GM23338 (cell line): Measurements from ENCODE around the gene STK38. TPM values are rescaled to one million over a fixed set of nuclear protein-coding genes. Genes with fewer than 3 reads are reported as not detected.
A peak's percentile ranks its signal among the peaks of the same experiment; 100 is the strongest.

ENCODE experiments used
- ATAC-seq: fragments of 200-7000 bp; cut with Tn5 transposase; 3 replicates; pipeline ENCODE4 v1.9.1; 2020
- DNase-seq: peaks from one replicate; pipeline ENCODE4 v3.0.0-alpha.2; 2015; ENCODE audit warnings: low spot score
- H2AFZ ChIP-seq: fragments of 200-600 bp; sonication (generic); 2 replicates; pipeline ENCODE4 v1.8.0; 2016; ENCODE audit warnings: antibody characterized with exemption, mild to moderate bottlenecking, moderate library complexity
- H3F3A ChIP-seq: fragments of 200-600 bp; sonication (generic); replicated peaks from 2 replicates; pipeline ENCODE4 v1.8.0; 2017; ENCODE audit warnings: antibody characterized with exemption, mixed run types, low read depth
- H3K27ac ChIP-seq: fragments of 200-600 bp; sonication (generic); 2 replicates; pipeline ENCODE4 v1.6.1; 2016; ENCODE audit warnings: low read depth
- H3K27me3 ChIP-seq: fragments of 200-600 bp; sonication (generic); 2 replicates; pipeline ENCODE4 v1.8.0; 2016; ENCODE audit warnings: mild to moderate bottlenecking, mixed run types, moderate library complexity; ENCODE audit not compliant: insufficient read depth
- H3K36me3 ChIP-seq: fragments of 200-600 bp; sonication (generic); 2 replicates; pipeline ENCODE4 v1.8.0; 2016; ENCODE audit warnings: mild to moderate bottlenecking; ENCODE audit not compliant: insufficient read depth
- H3K4me1 ChIP-seq: fragments of 200-600 bp; sonication (generic); 2 replicates; pipeline ENCODE4 v1.8.0; 2016; ENCODE audit warnings: mild to moderate bottlenecking, moderate library complexity; ENCODE audit not compliant: insufficient read depth
- H3K4me2 ChIP-seq: fragments of 200-600 bp; sonication (generic); 2 replicates; pipeline ENCODE4 v1.7.1; 2017; ENCODE audit warnings: mixed run types
- H3K4me3 ChIP-seq: fragments of 200-600 bp; sonication (generic); 2 replicates; pipeline ENCODE4 v1.6.1; 2016; ENCODE audit warnings: mixed run types
- H3K79me2 ChIP-seq: fragments of 200-600 bp; sonication (generic); replicated peaks from 2 replicates; pipeline ENCODE4 v1.8.0; 2017; ENCODE audit warnings: mild to moderate bottlenecking; ENCODE audit not compliant: insufficient read depth
- H3K9me2 ChIP-seq: fragments of 200-600 bp; sonication (generic); 2 replicates; pipeline ENCODE4 v1.8.0; 2017; ENCODE audit not compliant: insufficient read depth
- H4K20me1 ChIP-seq: fragments of 200-600 bp; sonication (generic); replicated peaks from 2 replicates; pipeline ENCODE4 v1.8.0; 2017; ENCODE audit warnings: mild to moderate bottlenecking; ENCODE audit not compliant: insufficient read depth
- H3K27ac Mint-ChIP-seq: 2 replicates; pipeline ENCODE4 v1.8.0; 2020; ENCODE audit warnings: inconsistent platforms, mild to moderate bottlenecking, moderate library complexity, mixed read lengths
- H3K27me3 Mint-ChIP-seq: 3 replicates; pipeline ENCODE4 v1.8.0; 2022; ENCODE audit warnings: low read depth, mild to moderate bottlenecking, moderate library complexity, mixed read lengths, inconsistent platforms; ENCODE audit not compliant: insufficient read depth, poor library complexity
- H3K36me3 Mint-ChIP-seq: 3 replicates; pipeline ENCODE4 v1.8.0; 2021; ENCODE audit warnings: low read depth, mild to moderate bottlenecking, inconsistent platforms, moderate library complexity, mixed read lengths
- H3K4me1 Mint-ChIP-seq: 3 replicates; pipeline ENCODE4 v1.8.0; 2020; ENCODE audit warnings: mild to moderate bottlenecking, inconsistent platforms, mixed read lengths
- H3K4me3 Mint-ChIP-seq: 3 replicates; pipeline ENCODE4 v1.8.0; 2021; ENCODE audit warnings: moderate library complexity, mild to moderate bottlenecking, inconsistent platforms, mixed read lengths
- H3K9me3 Mint-ChIP-seq: 3 replicates; pipeline ENCODE4 v1.8.0; 2020; ENCODE audit warnings: moderate library complexity, mild to moderate bottlenecking, inconsistent platforms, mixed read lengths
- CREB1 ChIP-seq: fragments of 250-450 bp; sonication (Bioruptor Pico); IDR thresholded peaks from 2 replicates; pipeline ENCODE4 v1.5.0; 2020; ENCODE audit warnings: low read depth, mild to moderate bottlenecking, moderate library complexity
- EZH2 ChIP-seq: fragments of 200-600 bp; sonication (generic); IDR thresholded peaks from one replicate; pipeline ENCODE4 v1.8.0; 2017; ENCODE audit warnings: antibody characterized with exemption, mild to moderate bottlenecking, low read depth; ENCODE audit not compliant: unreplicated experiment
- EZH2phosphoT487 ChIP-seq: fragments of 200-600 bp; sonication (generic); IDR thresholded peaks from one replicate; pipeline ENCODE4 v1.8.1; 2018; ENCODE audit warnings: antibody characterized with exemption; ENCODE audit not compliant: unreplicated experiment
- JUNB ChIP-seq: IDR thresholded peaks from one replicate; pipeline ENCODE4 v1.6.1; 2016; ENCODE audit warnings: antibody characterized with exemption; ENCODE audit not compliant: unreplicated experiment
- NANOG ChIP-seq: IDR thresholded peaks from 2 replicates; pipeline ENCODE4 v1.6.1; 2016; ENCODE audit warnings: antibody characterized with exemption, borderline replicate concordance
- POLR2AphosphoS5 ChIP-seq: IDR thresholded peaks from 2 replicates; pipeline ENCODE4 v1.6.1; 2016; ENCODE audit warnings: antibody characterized with exemption, low read depth
- ZNF114 ChIP-seq: fragments of 250-450 bp; sonication (Bioruptor Pico); IDR thresholded peaks from 2 replicates; pipeline ENCODE4 v1.5.0; 2020; ENCODE audit warnings: mild to moderate bottlenecking, moderate library complexity
- ZNF331 ChIP-seq: fragments of 250-450 bp; sonication (Bioruptor Pico); IDR thresholded peaks from 2 replicates; pipeline ENCODE4 v1.5.0; 2020; ENCODE audit warnings: low read depth, mild to moderate bottlenecking, moderate library complexity
- polyA plus RNA-seq: library from polyadenylated mRNA; unstranded; fragments of >200 nt; fragmentation: Nextera tagmentation; extraction: Ambion mirVana; gene quantifications from 2 replicates; pipeline ENCODE4 v1.2.1, GENCODE V29; 2016
- total RNA-seq: library from RNA; depleted of rRNA; stranded (reverse); fragments of >200 nt; shearing (Covaris generic); gene quantifications from 2 replicates; pipeline ENCODE4 v1.2.3, GENCODE V29; 2014
- TF ChIP-seq, protein P1 (sequence below): fragments of 250-450 bp; sonication (Bioruptor Pico); IDR thresholded peaks from 2 replicates; pipeline ENCODE4 v1.5.0; 2020; ENCODE audit warnings: mild to moderate bottlenecking, moderate library complexity
- TF ChIP-seq, protein P2 (sequence below), 2 experiments: fragments of 200-600 bp in 1 of 2; sonication (generic) in 1 of 2; conservative IDR thresholded peaks; 2 replicates each; pipeline versions ENCODE4 v1.5.1 to v1.6.1; 2016 to 2017; ENCODE audit warnings: antibody characterized with exemption in 2 of 2, low read depth in 2 of 2, mild to moderate bottlenecking in 2 of 2, moderate library complexity in 1 of 2
- TF ChIP-seq, protein P3 (sequence below): IDR thresholded peaks from 2 replicates; pipeline ENCODE4 v1.6.1; 2016; ENCODE audit warnings: antibody characterized with exemption
- TF ChIP-seq, protein P4 (sequence below): IDR thresholded peaks from one replicate; pipeline ENCODE4 v1.6.1; 2018; ENCODE audit warnings: antibody characterized with exemption; ENCODE audit not compliant: unreplicated experiment

The STK38 gene
- total and polyA plus RNA-seq, 2 experiments from 2014 or later = 10.8 to 17.4 TPM

DNA sequence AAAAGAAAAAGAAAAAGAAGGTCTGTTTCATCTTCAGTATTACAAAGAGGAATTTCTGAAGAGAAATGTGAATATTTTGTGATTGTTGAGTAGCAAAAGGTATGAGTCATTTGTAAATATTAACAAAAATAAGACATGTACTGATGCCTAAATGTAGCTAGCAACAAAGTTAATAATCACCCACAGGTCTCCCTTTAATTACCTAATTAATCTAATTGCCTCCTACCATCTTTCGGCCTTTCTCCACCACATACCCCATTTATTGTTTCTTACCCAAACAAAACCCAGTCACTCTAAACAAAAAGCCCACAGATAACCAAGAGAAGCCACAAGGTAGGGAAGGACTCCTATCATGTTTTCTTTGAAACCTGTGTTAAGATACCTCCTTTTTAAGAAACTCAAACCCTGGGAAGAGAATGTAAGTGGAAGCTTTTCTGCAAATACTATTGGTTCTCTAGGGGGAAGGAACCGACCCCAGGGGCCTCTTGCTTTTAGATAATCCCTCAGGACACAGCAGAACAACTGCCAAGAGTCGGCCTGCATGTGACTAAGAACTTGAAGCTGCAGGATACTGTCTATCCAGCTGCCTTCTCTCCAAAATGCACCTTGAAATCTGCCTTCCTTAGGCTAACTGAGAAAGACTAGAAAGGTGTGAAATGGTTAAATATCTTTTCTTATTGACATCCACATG, 16.1 kb upstream of the STK38 start (continued):
- TF ChIP-seq, protein P1, sequence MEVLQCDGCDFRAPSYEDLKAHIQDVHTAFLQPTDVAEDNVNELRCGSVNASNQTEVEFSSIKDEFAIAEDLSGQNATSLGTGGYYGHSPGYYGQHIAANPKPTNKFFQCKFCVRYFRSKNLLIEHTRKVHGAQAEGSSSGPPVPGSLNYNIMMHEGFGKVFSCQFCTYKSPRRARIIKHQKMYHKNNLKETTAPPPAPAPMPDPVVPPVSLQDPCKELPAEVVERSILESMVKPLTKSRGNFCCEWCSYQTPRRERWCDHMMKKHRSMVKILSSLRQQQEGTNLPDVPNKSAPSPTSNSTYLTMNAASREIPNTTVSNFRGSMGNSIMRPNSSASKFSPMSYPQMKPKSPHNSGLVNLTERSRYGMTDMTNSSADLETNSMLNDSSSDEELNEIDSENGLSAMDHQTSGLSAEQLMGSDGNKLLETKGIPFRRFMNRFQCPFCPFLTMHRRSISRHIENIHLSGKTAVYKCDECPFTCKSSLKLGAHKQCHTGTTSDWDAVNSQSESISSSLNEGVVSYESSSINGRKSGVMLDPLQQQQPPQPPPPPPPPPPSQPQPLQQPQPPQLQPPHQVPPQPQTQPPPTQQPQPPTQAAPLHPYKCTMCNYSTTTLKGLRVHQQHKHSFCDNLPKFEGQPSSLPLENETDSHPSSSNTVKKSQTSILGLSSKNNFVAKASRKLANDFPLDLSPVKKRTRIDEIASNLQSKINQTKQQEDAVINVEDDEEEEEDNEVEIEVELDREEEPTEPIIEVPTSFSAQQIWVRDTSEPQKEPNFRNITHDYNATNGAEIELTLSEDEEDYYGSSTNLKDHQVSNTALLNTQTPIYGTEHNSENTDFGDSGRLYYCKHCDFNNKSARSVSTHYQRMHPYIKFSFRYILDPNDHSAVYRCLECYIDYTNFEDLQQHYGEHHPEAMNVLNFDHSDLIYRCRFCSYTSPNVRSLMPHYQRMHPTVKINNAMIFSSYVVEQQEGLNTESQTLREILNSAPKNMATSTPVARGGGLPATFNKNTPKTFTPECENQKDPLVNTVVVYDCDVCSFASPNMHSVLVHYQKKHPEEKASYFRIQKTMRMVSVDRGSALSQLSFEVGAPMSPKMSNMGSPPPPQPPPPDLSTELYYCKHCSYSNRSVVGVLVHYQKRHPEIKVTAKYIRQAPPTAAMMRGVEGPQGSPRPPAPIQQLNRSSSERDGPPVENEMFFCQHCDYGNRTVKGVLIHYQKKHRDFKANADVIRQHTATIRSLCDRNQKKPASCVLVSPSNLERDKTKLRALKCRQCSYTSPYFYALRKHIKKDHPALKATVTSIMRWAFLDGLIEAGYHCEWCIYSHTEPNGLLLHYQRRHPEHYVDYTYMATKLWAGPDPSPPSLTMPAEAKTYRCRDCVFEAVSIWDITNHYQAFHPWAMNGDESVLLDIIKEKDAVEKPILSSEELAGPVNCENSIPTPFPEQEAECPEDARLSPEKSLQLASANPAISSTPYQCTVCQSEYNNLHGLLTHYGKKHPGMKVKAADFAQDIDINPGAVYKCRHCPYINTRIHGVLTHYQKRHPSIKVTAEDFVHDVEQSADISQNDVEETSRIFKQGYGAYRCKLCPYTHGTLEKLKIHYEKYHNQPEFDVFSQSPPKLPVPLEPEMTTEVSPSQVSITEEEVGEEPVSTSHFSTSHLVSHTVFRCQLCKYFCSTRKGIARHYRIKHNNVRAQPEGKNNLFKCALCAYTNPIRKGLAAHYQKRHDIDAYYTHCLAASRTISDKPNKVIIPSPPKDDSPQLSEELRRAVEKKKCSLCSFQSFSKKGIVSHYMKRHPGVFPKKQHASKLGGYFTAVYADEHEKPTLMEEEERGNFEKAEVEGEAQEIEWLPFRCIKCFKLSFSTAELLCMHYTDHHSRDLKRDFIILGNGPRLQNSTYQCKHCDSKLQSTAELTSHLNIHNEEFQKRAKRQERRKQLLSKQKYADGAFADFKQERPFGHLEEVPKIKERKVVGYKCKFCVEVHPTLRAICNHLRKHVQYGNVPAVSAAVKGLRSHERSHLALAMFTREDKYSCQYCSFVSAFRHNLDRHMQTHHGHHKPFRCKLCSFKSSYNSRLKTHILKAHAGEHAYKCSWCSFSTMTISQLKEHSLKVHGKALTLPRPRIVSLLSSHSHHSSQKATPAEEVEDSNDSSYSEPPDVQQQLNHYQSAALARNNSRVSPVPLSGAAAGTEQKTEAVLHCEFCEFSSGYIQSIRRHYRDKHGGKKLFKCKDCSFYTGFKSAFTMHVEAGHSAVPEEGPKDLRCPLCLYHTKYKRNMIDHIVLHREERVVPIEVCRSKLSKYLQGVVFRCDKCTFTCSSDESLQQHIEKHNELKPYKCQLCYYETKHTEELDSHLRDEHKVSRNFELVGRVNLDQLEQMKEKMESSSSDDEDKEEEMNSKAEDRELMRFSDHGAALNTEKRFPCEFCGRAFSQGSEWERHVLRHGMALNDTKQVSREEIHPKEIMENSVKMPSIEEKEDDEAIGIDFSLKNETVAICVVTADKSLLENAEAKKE (CRISPR knock-in tag) = no peak
- TF ChIP-seq ZNF331 (CRISPR knock-in tag) = no peak
- TF ChIP-seq EZH2phosphoT487 = no peak
- no peak for TF ChIP-seq EZH2

DNA sequence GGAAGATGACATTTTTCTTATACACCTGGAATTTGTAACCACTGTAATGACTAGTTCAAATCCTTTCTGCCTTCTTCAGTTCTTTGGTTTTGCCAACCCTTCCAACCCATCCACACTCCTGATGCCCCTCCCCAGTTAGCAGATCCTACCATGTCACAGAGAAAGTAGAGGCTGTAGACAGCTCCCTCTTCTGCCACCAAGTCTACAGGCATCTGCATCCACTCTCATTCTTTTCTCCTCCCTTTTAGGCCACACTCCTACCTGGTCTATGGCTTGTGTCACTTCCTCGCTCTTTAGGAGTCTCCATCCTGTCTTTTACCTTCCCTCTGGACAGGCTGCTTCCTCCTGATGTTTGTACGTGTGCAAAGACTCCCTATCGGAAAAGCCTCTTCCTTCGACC, 13.5 kb upstream of the STK38 start:
- H3K27me3 Mint-ChIP-seq = peaks cover 5% of the 10 kb centered on the region
- no peaks in the 10 kb centered on the region for H3K36me3 Mint-ChIP-seq
- Histone ChIP-seq H4K20me1 (no peaks in the 10 kb centered on the region), H3K4me1 (no peaks in the 10 kb centered on the region), H3F3A (no peaks in the 10 kb centered on the region), H3K79me2 (no peaks in the 10 kb centered on the region), H3K27ac (no peak overlapping the region), H3K4me2 (no peak overlapping the region), H2AFZ (peak overlapping the region; percentile 38; the same call in 1 of the 2 replicates), H3K36me3 (no peaks in the 10 kb centered on the region), H3K4me3 (no peak overlapping the region), H3K27me3 (no peaks in the 10 kb centered on the region), H3K9me2 (no peaks in the 10 kb centered on the region)
- H3K9me3 Mint-ChIP-seq = no peaks in the 10 kb centered on the region
- no peak overlapping the region; the same call in 2 of the 3 replicates for H3K4me3 Mint-ChIP-seq
- ATAC-seq = no peak; the same call in 2 of the 3 replicates
- DNase-seq = no peak
- no peaks in the 10 kb centered on the region; the same call in 2 of the 3 replicates for H3K4me1 Mint-ChIP-seq
- H3K27ac Mint-ChIP-seq = no peak overlapping the region
- TF ChIP-seq POLR2AphosphoS5 (no peak), EZH2 (no peak), JUNB (no peak), NANOG (no peak), ZNF114 (no peak), EZH2phosphoT487 (no peak), ZNF331 (CRISPR knock-in tag) (no peak), CREB1 (CRISPR knock-in tag) (no peak)
- TF ChIP-seq, protein P2, sequence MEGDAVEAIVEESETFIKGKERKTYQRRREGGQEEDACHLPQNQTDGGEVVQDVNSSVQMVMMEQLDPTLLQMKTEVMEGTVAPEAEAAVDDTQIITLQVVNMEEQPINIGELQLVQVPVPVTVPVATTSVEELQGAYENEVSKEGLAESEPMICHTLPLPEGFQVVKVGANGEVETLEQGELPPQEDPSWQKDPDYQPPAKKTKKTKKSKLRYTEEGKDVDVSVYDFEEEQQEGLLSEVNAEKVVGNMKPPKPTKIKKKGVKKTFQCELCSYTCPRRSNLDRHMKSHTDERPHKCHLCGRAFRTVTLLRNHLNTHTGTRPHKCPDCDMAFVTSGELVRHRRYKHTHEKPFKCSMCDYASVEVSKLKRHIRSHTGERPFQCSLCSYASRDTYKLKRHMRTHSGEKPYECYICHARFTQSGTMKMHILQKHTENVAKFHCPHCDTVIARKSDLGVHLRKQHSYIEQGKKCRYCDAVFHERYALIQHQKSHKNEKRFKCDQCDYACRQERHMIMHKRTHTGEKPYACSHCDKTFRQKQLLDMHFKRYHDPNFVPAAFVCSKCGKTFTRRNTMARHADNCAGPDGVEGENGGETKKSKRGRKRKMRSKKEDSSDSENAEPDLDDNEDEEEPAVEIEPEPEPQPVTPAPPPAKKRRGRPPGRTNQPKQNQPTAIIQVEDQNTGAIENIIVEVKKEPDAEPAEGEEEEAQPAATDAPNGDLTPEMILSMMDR (conservative IDR thresholded peaks at IDR 0.05; ENCODE audit: low read depth in 2 of 2) = no peak; a peak in 1 of 4 replicates
- TF ChIP-seq, protein P3, sequence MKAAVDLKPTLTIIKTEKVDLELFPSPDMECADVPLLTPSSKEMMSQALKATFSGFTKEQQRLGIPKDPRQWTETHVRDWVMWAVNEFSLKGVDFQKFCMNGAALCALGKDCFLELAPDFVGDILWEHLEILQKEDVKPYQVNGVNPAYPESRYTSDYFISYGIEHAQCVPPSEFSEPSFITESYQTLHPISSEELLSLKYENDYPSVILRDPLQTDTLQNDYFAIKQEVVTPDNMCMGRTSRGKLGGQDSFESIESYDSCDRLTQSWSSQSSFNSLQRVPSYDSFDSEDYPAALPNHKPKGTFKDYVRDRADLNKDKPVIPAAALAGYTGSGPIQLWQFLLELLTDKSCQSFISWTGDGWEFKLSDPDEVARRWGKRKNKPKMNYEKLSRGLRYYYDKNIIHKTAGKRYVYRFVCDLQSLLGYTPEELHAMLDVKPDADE = no peak
- TF ChIP-seq, protein P4, sequence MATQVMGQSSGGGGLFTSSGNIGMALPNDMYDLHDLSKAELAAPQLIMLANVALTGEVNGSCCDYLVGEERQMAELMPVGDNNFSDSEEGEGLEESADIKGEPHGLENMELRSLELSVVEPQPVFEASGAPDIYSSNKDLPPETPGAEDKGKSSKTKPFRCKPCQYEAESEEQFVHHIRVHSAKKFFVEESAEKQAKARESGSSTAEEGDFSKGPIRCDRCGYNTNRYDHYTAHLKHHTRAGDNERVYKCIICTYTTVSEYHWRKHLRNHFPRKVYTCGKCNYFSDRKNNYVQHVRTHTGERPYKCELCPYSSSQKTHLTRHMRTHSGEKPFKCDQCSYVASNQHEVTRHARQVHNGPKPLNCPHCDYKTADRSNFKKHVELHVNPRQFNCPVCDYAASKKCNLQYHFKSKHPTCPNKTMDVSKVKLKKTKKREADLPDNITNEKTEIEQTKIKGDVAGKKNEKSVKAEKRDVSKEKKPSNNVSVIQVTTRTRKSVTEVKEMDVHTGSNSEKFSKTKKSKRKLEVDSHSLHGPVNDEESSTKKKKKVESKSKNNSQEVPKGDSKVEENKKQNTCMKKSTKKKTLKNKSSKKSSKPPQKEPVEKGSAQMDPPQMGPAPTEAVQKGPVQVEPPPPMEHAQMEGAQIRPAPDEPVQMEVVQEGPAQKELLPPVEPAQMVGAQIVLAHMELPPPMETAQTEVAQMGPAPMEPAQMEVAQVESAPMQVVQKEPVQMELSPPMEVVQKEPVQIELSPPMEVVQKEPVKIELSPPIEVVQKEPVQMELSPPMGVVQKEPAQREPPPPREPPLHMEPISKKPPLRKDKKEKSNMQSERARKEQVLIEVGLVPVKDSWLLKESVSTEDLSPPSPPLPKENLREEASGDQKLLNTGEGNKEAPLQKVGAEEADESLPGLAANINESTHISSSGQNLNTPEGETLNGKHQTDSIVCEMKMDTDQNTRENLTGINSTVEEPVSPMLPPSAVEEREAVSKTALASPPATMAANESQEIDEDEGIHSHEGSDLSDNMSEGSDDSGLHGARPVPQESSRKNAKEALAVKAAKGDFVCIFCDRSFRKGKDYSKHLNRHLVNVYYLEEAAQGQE = no peak
